CD4-positive, alpha-beta memory T cell (primary cell): Measurements from ENCODE around the gene ZNF630. TPM values are rescaled to one million over a fixed set of nuclear protein-coding genes. Genes with fewer than 3 reads are reported as not detected.
A peak's percentile ranks its signal among the peaks of the same experiment; 100 is the strongest.
"Not testable (repeated sequence)": the region's sequence is repeated elsewhere in the genome, so short reads cannot be mapped to it uniquely, and the experiment has no call there.

Experiments used
- CTCF ChIA-PET: fragments of 350-600 bp; sonication (Branson Sonifier 250); formaldehyde crosslinking; loops from one replicate; lab custom pipeline; 2021; ENCODE audit warnings: inconsistent platforms; ENCODE audit not compliant: partially characterized antibody; lab: Charles Lee
- POLR2A ChIA-PET: fragments of 350-600 bp; sonication (Branson Sonifier 250); formaldehyde crosslinking; loops from one replicate; lab custom pipeline; 2021; ENCODE audit not compliant: partially characterized antibody; lab: Charles Lee
- DNase-seq, 5 donors: peaks; one replicate each; pipeline versions ENCODE4 v3.0.0 to v3.0.0-alpha.2; 2020 to 2022; ENCODE audit warnings: mixed read lengths in 1 of 5
- H3K27ac ChIP-seq: one replicate; pipeline ENCODE4 v1.7.0; 2013; ENCODE audit warnings: low read depth, low read length
- H3K27me3 ChIP-seq: 2 replicates; pipeline ENCODE4 v1.7.0; 2013; ENCODE audit warnings: mild to moderate bottlenecking, low read length, moderate library complexity; ENCODE audit not compliant: insufficient read depth
- H3K36me3 ChIP-seq: 2 replicates; pipeline ENCODE4 v1.7.0; 2013; ENCODE audit warnings: mild to moderate bottlenecking, low read length, moderate library complexity; ENCODE audit not compliant: insufficient read depth
- H3K4me1 ChIP-seq: 2 replicates; pipeline ENCODE4 v1.7.0; 2013; ENCODE audit warnings: mild to moderate bottlenecking, low read length, moderate library complexity; ENCODE audit not compliant: insufficient read depth
- H3K4me3 ChIP-seq, 2 donors: one replicate each; pipeline ENCODE4 v1.7.0; 2013; ENCODE audit warnings: low read length in 2 of 2, mild to moderate bottlenecking in 1 of 2
- H3K9me3 ChIP-seq, 2 donors: one replicate each; pipeline ENCODE4 v1.7.0; 2013; ENCODE audit warnings: low read length in 2 of 2, control low read depth in 1 of 2; ENCODE audit not compliant: control insufficient read depth in 1 of 2
- H3K27ac Mint-ChIP-seq, 7 donors: one replicate each; pipeline ENCODE4 v1.8.0; 2020 to 2021; ENCODE audit warnings: mixed read lengths in 7 of 7, mild to moderate bottlenecking in 6 of 7, inconsistent platforms in 3 of 7, moderate library complexity in 3 of 7
- H3K27me3 Mint-ChIP-seq, 2 donors: one replicate each; pipeline ENCODE4 v1.8.0; 2020 to 2021; ENCODE audit warnings: mixed read lengths in 2 of 2
- H3K36me3 Mint-ChIP-seq, 2 donors: one replicate each; pipeline ENCODE4 v1.8.0; 2020 to 2021; ENCODE audit warnings: mixed read lengths in 2 of 2, inconsistent platforms in 1 of 2, mild to moderate bottlenecking in 1 of 2
- H3K4me1 Mint-ChIP-seq, 4 donors: one replicate each; pipeline ENCODE4 v1.8.0; 2020 to 2021; ENCODE audit warnings: mixed read lengths in 4 of 4, mild to moderate bottlenecking in 1 of 4
- H3K4me3 Mint-ChIP-seq, 8 donors: one replicate each; pipeline ENCODE4 v1.8.0; 2020 to 2021; ENCODE audit warnings: mixed read lengths in 8 of 8, mild to moderate bottlenecking in 7 of 8, moderate library complexity in 6 of 8, inconsistent platforms in 3 of 8
- H3K9me3 Mint-ChIP-seq, 8 donors: one replicate each; pipeline ENCODE4 v1.8.0; 2020 to 2021; ENCODE audit warnings: mixed read lengths in 8 of 8, mild to moderate bottlenecking in 5 of 8, inconsistent platforms in 3 of 8, moderate library complexity in 1 of 8
- intact Hi-C: fragments of 100-400 bp; cut with micrococcal nuclease; formaldehyde crosslinking; loops from one replicate; pipeline ENCODE4 v1.15.1; 2023
- polyA plus RNA-seq, 2 donors: library from polyadenylated mRNA; unstranded; fragments of 300-500 nt; fragmentation: Illumina TruSeq; gene quantifications; one replicate each; pipeline ENCODE4 v1.2.3, GENCODE V29; 2021
- total RNA-seq, 2 experiments: library from RNA; stranded (reverse); gene quantifications; one replicate each; pipeline ENCODE4 v1.2.3, GENCODE V29; 2021

The ZNF630 gene
- total RNA-seq = 1 to 10 TPM; 4.9 to 6.1 TPM
- 1 to 10 TPM; 1.0 to 1.3 TPM for polyA plus RNA-seq

DNA sequence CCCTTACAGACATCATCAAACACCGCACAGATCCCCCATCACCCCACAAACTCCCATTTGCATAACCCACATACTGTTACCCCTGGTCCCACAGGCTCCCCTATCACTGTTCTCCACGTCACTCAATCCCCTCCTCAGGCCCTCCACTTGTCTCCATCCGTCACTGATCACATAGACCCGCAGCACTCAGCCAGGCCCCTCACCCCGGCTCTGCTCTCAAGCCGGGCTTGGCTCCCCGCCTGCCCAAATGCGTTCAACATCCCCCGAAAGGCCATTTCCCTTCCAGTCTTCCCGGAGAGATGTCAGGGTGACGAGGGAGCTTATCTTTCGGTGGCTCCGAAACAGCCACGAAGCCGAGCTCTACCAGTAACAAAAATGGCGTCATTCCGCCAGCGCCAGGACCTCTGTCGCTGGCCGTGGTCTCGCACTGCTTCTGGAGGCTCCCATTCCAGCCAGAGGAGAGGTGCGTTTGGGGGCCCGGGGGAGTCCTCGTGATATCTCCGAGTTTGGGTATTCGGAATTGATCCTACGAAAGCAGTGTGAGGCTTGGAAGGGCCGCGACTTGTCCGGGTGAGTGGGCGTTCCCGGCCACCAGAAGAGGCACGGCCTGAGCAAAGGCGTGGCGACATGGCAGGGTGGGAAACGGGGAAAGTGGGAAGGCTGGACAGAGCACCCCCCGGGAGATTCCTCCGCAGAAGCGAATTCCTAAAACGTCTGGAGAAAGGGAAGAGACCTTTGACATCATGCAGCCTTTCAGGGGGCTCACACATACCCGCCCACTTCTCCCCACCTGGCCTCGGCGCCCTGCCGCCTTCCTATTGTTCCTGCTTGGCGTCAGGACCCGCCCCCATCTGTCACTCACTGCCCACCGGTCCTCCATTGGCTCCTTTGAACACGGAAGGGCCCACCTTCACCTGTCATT, at the start of gene ZNF630:
Gene ZNF630, minus strand, starts transcription at position 577 of the 922 bp plus-strand sequence. CDS start 4,754 bp downstream, outside the sequence.
- ChIA-PET CTCF (no interaction called here), POLR2A (interaction anchor here (0.9 to 1.0 kb wide), 2 partner anchors 12 to 503 kb away, joined by 3 to 5 read pairs; partner anchors contain the start of gene RBM3)
- H3K36me3 ChIP-seq = no peaks in the 10 kb centered on the region
- intact Hi-C loops = loop anchor here (5.0 kb wide), 1 partner anchor 451 kb away; the partner anchor contains the start of gene EBP
- peaks cover 4% of the 10 kb centered on the region for H3K4me1 ChIP-seq
- Mint-ChIP-seq H3K27ac (peak within 1 kb of the TSS; percentile 78 to 95 (median 91)), H3K9me3 (peaks cover 0 to under 1% (median 0%) of the 10 kb centered on the region in 8 donors), H3K27me3 (no peaks in the 10 kb centered on the region), H3K4me3 (peak within 1 kb of the TSS; percentile 87 to 94 (median 90)), H3K4me1 (peaks cover 4 to 16% (median 7%) of the 10 kb centered on the region in 4 donors), H3K36me3 (peaks cover 0 to 6% of the 10 kb centered on the region in 2 donors)
- no peaks in the 10 kb centered on the region for H3K9me3 ChIP-seq
- H3K27ac ChIP-seq = peak within 1 kb of the TSS; percentile 58
- H3K27me3 ChIP-seq = no peaks in the 10 kb centered on the region
- H3K4me3 ChIP-seq = peak within 1 kb of the TSS; percentile 66 to 79
- peak; percentile 45 to 59 (median 53) for DNase-seq

DNA sequence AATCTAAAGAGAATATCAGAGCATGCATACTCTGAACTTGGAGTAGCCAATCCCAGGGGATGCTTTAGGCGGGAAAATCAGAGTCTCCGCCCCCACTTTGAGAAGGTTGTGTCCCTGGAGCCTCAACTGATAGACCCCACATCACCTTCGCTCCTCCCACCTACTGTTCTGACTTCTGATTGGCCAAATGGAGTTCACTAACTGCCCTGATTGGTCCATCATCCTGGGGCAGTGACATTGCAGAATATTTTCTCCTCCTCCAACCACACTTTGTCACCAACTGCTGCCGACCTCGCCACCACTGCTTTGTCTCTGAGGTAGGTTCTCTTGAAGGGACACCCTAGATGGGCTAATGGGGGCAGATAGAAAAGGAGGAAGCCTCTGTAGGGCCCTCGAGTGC, 36.3 kb upstream of the ZNF630 start:
- Mint-ChIP-seq H3K27ac (no peak overlapping the region), H3K4me3 (no peak overlapping the region), H3K4me1 (no peaks in the 10 kb centered on the region), H3K27me3 (no peaks in the 10 kb centered on the region), H3K9me3 (no peaks in the 10 kb centered on the region), H3K36me3 (no peaks in the 10 kb centered on the region)
- H3K36me3 ChIP-seq = no peaks in the 10 kb centered on the region
- no peaks in the 10 kb centered on the region for H3K9me3 ChIP-seq
- H3K27me3 ChIP-seq = no peaks in the 10 kb centered on the region
- ChIA-PET CTCF (no interaction called here), POLR2A (no interaction called here)
- H3K4me1 ChIP-seq = no peaks in the 10 kb centered on the region
- intact Hi-C loops = no loop called here
- DNase-seq = no peak
- no peak overlapping the region for H3K27ac ChIP-seq
- H3K4me3 ChIP-seq = no peak overlapping the region

DNA sequence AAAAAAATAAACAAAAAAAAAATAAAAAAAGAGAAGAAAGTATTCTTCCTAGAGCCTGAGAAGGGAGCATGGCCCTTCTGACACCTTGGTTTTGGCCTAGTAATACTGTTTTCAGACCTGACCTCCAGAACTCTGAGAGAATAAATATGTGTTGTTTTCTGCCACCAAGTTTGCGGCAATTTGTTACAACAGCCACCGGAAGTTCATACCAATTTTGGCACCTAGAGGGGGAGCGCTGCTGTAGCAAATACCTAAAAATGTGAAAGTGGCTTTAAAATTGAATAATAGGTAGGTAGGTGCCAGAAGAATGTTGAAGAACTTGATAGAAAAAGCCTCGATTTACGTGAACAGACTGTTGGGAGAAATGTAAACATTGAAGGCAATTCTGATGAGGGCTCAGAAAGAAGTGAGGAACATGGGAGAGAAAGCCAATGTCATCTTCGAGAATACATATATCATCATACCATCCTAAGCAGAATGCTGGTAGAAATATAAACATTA, 31.5 kb upstream of the ZNF630 start:
- no peaks in the 10 kb centered on the region for H3K27me3 ChIP-seq
- H3K4me3 ChIP-seq = no peak overlapping the region
- no peaks in the 10 kb centered on the region for H3K36me3 ChIP-seq
- no peaks in the 10 kb centered on the region for H3K9me3 ChIP-seq
- CTCF ChIA-PET = no interaction called here
- Mint-ChIP-seq H3K4me3 (no peak overlapping the region), H3K27ac (no peak overlapping the region), H3K36me3 (no peaks in the 10 kb centered on the region), H3K4me1 (no peaks in the 10 kb centered on the region), H3K27me3 (peaks cover 0 to 1% of the 10 kb centered on the region in 2 donors), H3K9me3 (peaks cover 0 to 6% (median 0%) of the 10 kb centered on the region in 8 donors)
- H3K27ac ChIP-seq = no peak overlapping the region
- POLR2A ChIA-PET = no interaction called here
- no peak for DNase-seq
- intact Hi-C loops = no loop called here
- no peaks in the 10 kb centered on the region for H3K4me1 ChIP-seq

DNA sequence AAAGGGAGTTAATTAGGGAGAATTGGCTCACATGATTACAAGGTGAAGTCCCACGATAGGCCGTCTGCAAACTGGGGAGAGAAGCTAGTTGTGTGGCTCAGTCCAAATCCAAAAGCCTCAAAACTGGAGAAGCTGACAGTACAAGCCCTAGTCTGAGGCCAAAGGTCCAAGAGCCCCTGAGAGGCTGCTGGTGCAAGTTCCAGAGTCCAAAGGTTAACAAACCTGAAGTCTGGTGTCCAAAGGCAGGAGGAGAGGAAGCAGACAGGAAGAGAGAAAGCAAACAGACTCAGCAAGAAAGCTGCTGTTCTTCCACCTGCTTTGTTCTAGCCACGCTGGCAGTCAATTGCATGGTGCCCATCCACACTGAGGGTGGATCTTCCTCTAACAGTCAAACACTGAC, 30.0 kb upstream of the ZNF630 start:
- H3K4me1 ChIP-seq = no peaks in the 10 kb centered on the region
- H3K27me3 ChIP-seq = no peaks in the 10 kb centered on the region
- intact Hi-C loops = no loop called here
- no peaks in the 10 kb centered on the region for H3K9me3 ChIP-seq
- H3K4me3 ChIP-seq = no peak overlapping the region
- H3K36me3 Mint-ChIP-seq = no peaks in the 10 kb centered on the region
- H3K27me3 Mint-ChIP-seq = peaks cover 0 to 1% of the 10 kb centered on the region in 2 donors
- DNase-seq = no peak
- ChIA-PET CTCF (no interaction called here), POLR2A (no interaction called here)
- no peak overlapping the region for H3K27ac ChIP-seq
- no peaks in the 10 kb centered on the region for H3K36me3 ChIP-seq
- H3K4me3 Mint-ChIP-seq = no peak overlapping the region
- H3K9me3 Mint-ChIP-seq = peaks cover 0 to 6% (median 0%) of the 10 kb centered on the region in 8 donors
- no peak overlapping the region for H3K27ac Mint-ChIP-seq
- no peaks in the 10 kb centered on the region for H3K4me1 Mint-ChIP-seq

DNA sequence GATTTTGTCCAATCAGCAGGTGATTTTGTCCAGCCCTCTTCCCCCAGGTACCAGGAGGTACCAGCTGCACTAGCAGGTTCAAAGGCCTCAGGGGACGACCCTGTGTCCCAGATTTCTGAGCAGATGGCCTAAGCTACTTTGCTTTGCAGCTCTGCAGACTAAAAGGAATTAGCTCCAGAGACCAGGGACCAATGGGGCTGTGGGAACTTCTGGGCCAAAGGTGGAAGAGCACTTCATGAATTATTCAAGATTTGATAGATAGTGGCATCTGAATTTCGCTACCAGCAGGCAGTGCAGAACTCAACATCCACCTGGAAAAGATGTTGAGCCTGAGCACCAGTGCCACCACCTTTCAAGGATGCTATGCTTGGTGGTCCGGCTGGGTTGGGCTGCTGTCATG, 21.1 kb upstream of the ZNF630 start:
- H3K27me3 ChIP-seq, H3K4me3 Mint-ChIP-seq, H3K4me1 Mint-ChIP-seq, CTCF ChIA-PET, H3K27me3 Mint-ChIP-seq, H3K4me3 ChIP-seq, H3K36me3 ChIP-seq, DNase-seq, intact Hi-C loops, H3K27ac Mint-ChIP-seq, POLR2A ChIA-PET, H3K9me3 ChIP-seq, H3K4me1 ChIP-seq, H3K27ac ChIP-seq, H3K36me3 Mint-ChIP-seq, H3K9me3 Mint-ChIP-seq: not testable (repeated sequence)

DNA sequence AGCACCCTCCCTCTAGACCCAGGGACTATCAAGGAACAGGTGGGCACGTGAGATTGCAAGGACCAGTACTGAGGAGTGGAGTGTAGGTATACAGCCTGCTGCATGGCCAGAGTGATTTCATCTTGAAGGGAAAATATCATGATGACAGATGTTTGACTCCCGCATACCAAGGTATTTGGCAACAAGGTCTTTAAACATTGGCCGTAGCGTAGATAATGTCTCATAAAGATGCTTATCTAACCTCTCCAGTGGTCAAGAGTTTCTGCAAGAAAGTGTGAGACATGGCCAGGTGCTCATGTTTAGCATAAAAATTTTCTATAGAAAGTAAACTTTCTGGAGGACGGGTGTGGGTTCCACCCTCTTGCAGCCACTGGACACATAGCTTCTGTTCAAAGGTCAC, 18.7 kb upstream of the ZNF630 start:
- no peaks in the 10 kb centered on the region for H3K9me3 ChIP-seq
- Mint-ChIP-seq H3K4me3 (no peak overlapping the region), H3K4me1 (no peaks in the 10 kb centered on the region), H3K27ac (no peak overlapping the region), H3K9me3 (no peaks in the 10 kb centered on the region), H3K27me3 (no peaks in the 10 kb centered on the region), H3K36me3 (no peaks in the 10 kb centered on the region)
- no peak for DNase-seq
- H3K36me3 ChIP-seq = no peaks in the 10 kb centered on the region
- CTCF ChIA-PET = no interaction called here
- H3K27me3 ChIP-seq = no peaks in the 10 kb centered on the region
- H3K4me1 ChIP-seq = no peaks in the 10 kb centered on the region
- intact Hi-C loops = no loop called here
- no peak overlapping the region for H3K27ac ChIP-seq
- no peak overlapping the region for H3K4me3 ChIP-seq
- POLR2A ChIA-PET = no interaction called here

DNA sequence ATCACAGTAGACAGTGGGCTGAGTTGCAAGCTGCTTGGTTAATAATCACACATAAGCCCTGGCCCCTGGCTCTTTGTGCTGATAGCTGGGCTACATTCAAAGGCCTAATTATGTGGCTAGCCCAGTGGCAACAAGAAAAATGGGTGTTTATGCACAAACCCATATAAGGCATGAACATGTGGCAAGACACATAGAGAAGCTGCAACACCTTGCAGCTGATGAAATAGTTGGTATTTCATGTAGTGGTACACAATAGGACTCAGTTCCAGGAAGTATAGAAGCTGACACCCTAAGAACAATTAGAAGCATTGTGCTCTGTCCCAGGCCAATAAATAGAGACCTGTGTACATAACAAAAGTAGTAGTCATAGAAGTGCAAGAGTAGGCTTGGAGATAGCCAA, 14.6 kb upstream of the ZNF630 start:
- Mint-ChIP-seq H3K9me3 (no peaks in the 10 kb centered on the region), H3K36me3 (no peaks in the 10 kb centered on the region), H3K4me1 (no peaks in the 10 kb centered on the region), H3K27me3 (no peaks in the 10 kb centered on the region), H3K27ac (no peak overlapping the region), H3K4me3 (no peak overlapping the region)
- H3K27me3 ChIP-seq = no peaks in the 10 kb centered on the region
- DNase-seq = no peak
- intact Hi-C loops = no loop called here
- H3K4me1 ChIP-seq = no peaks in the 10 kb centered on the region
- no peaks in the 10 kb centered on the region for H3K9me3 ChIP-seq
- ChIA-PET CTCF (no interaction called here), POLR2A (no interaction called here)
- no peaks in the 10 kb centered on the region for H3K36me3 ChIP-seq
- H3K27ac ChIP-seq = no peak overlapping the region
- no peak overlapping the region for H3K4me3 ChIP-seq
